Thoracic aorta (tissue), 2 donors: ENCODE results near the gene CRIP2. TPM values are rescaled to one million over a fixed set of nuclear protein-coding genes. Genes with fewer than 3 reads are reported as not detected.

Experiments used
- ATAC-seq: fragments of 150-250 bp; one replicate; pipeline ENCODE4 v1.8.0; 2017; ENCODE audit warnings: low read depth; ENCODE audit not compliant: insufficient number of reproducible peaks, low FRiP score
- DNase-seq: peaks from one replicate; pipeline ENCODE4 v3.0.0-alpha.2; 2020; ENCODE audit warnings: low spot score
- H3K27ac ChIP-seq, 2 donors: fragments of 200-600 bp; sonication (generic); 1 replicate in 1 of 2; 2 replicates in 1 of 2; pipeline ENCODE4 v1.5.1; 2016; ENCODE audit warnings: mild to moderate bottlenecking in 2 of 2, moderate library complexity in 2 of 2
- H3K27me3 ChIP-seq: fragments of 200-600 bp; sonication (generic); replicated peaks from 2 replicates; pipeline ENCODE4 v1.6.0; 2016; ENCODE audit warnings: mild to moderate bottlenecking; ENCODE audit not compliant: insufficient read depth
- H3K36me3 ChIP-seq: fragments of 200-600 bp; sonication (generic); one replicate; pipeline ENCODE4 v1.5.1; 2016
- H3K4me1 ChIP-seq, 2 donors: fragments of 200-600 bp; sonication (generic); 1 replicate in 1 of 2; 2 replicates in 1 of 2; pipeline versions ENCODE4 v1.5.1 to v1.6.0; 2016; ENCODE audit warnings: low read depth in 2 of 2, mild to moderate bottlenecking in 1 of 2; ENCODE audit not compliant: control insufficient read depth in 1 of 2
- H3K4me3 ChIP-seq: fragments of 200-600 bp; sonication (generic); 2 replicates; pipeline ENCODE4 v1.5.1; 2016; ENCODE audit warnings: mild to moderate bottlenecking
- H3K9me3 ChIP-seq: fragments of 200-600 bp; sonication (generic); 2 replicates; pipeline ENCODE4 v1.5.1; 2016
- total RNA-seq, 2 donors: library from RNA; depleted of rRNA; stranded (reverse); fragments of >200 nt; gene quantifications; one replicate each; pipeline versions ENCODE4 v1.1.0 to v1.2.3, GENCODE V29; 2016
- TF ChIP-seq, protein P1 (sequence below): fragments of 200-600 bp; sonication (generic); IDR thresholded peaks from one replicate; pipeline ENCODE4 v1.5.1; 2019; ENCODE audit warnings: antibody characterized with exemption

The CRIP2 gene
- total RNA-seq, 2 donors from 2014 or later, result 307 to 748 TPM

DNA sequence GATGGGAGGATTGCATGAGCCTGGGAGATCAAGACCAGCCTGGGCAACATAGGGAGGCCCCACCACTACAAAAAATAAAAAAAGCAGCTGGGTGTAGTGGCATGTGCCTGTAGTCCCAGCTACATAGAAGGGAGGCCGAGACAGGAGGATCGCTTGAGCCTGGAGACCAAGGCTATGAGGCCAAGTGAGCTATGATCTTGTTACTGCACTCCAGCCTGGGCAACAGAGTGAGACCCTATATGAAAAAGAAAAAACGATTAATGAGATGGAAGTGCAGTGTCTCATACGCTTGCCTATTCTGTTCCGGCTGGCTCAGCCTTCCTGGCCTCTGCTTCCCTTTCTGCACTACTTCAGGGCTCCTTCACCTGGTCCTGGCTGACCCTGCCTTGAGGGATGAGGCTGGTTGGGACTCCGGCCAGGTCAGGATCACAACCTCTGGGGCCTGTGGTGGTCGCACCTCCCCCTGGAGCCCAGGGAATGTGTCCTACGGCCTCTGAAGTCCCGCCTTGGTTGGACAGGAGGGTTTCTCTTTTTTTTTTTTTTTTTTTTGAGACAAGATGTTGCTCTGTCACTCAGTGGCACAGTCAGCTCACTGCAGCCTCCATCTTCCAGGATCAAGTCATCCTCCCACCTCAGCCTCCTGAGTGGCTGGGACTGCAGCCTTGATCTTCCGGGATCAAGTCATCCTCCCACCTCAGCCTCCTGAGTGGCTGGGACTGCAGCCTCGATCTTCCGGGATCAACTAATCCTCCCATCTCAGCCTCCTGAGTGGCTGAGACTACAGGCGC lies 27.1 kb downstream of the CRIP2 start:
- no peaks in the 10 kb centered on the region for H3K27me3 ChIP-seq
- DNase-seq (no peak), ATAC-seq (no peak)

DNA sequence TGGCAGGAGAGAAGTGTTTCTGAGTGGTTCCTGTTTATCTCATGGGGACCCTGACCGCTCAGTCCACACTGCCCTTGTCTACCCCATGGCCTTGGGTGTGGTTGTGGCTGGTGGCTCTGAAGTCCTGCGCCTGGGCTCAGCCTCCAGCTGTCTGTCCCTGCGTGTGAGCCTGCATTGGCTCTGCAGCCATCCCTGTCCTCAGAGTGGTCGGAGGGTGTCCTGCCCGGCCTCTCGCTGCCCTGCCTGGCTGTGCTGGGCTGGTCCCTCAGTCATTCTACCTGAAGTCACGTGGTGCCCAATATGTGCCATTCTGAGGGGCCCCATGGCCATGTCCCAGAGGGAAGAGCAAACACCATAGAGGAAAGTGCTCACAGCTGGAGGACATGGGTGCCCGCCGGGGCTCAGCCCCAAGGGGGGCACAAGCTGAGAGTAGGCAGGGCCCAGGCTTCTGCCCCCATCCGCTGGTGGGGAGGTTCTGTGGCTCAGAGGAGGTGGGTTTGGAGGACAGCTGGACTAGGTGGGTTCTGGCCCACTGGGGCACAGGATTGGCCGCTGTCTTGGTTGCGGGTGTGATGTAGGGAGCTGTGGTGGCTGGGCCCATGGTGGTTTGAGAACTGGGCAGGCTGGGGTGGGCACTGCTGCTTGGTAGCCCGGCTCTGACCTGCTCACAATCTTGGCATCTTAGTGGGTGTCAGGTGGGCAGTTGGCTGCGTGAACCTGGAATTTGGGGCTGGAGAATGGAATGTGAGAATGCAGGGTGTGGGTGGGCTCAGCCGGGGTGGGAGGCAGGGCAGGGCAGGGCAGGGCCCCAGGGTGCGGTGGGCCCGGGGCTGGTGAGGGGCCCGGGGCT lies 28.1 kb downstream of the CRIP2 start:
- TF ChIP-seq, protein P1, sequence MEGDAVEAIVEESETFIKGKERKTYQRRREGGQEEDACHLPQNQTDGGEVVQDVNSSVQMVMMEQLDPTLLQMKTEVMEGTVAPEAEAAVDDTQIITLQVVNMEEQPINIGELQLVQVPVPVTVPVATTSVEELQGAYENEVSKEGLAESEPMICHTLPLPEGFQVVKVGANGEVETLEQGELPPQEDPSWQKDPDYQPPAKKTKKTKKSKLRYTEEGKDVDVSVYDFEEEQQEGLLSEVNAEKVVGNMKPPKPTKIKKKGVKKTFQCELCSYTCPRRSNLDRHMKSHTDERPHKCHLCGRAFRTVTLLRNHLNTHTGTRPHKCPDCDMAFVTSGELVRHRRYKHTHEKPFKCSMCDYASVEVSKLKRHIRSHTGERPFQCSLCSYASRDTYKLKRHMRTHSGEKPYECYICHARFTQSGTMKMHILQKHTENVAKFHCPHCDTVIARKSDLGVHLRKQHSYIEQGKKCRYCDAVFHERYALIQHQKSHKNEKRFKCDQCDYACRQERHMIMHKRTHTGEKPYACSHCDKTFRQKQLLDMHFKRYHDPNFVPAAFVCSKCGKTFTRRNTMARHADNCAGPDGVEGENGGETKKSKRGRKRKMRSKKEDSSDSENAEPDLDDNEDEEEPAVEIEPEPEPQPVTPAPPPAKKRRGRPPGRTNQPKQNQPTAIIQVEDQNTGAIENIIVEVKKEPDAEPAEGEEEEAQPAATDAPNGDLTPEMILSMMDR, result no peak
- ATAC-seq, result no peak
- Histone ChIP-seq H3K36me3 (no peaks in the 10 kb centered on the region), H3K27me3 (no peaks in the 10 kb centered on the region), H3K27ac (no peak overlapping the region), H3K4me3 (no peak overlapping the region), H3K9me3 (no peaks in the 10 kb centered on the region), H3K4me1 (no peaks in the 10 kb centered on the region)
- no peak for DNase-seq

More for the DNA sequence above, 27.1 kb downstream of the CRIP2 start:
- Histone ChIP-seq H3K9me3 (no peaks in the 10 kb centered on the region), H3K36me3 (no peaks in the 10 kb centered on the region), H3K4me3 (no peak overlapping the region), H3K27ac (no peak overlapping the region), H3K4me1 (no peaks in the 10 kb centered on the region)
- TF ChIP-seq, protein P1, result no peak

DNA sequence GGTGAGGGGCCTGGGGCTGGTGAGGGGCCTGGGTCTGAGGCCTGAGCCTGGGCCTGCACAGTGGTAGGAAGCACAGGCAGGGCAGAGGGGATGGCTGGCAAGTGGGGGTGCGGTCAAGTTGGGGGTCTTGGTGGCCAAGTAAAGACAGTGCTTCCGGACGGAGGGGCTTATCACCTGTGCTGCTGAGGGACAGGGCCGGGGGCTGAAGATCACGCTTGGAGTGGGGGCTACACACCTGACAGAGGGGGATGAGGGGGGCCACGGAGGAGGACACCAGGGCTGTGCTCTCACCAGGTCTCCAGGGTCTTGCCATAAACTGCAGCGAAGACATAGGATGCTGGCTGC lies 28.6 kb downstream of the CRIP2 start:
- no peaks in the 10 kb centered on the region for H3K36me3 ChIP-seq
- DNase-seq (no peak), ATAC-seq (no peak)
- no peaks in the 10 kb centered on the region for H3K9me3 ChIP-seq
- no peaks in the 10 kb centered on the region for H3K27me3 ChIP-seq
- H3K4me3 ChIP-seq, result no peak overlapping the region
- H3K27ac ChIP-seq, result no peak overlapping the region
- H3K4me1 ChIP-seq, result no peaks in the 10 kb centered on the region
- TF ChIP-seq, protein P1, result no peak

DNA sequence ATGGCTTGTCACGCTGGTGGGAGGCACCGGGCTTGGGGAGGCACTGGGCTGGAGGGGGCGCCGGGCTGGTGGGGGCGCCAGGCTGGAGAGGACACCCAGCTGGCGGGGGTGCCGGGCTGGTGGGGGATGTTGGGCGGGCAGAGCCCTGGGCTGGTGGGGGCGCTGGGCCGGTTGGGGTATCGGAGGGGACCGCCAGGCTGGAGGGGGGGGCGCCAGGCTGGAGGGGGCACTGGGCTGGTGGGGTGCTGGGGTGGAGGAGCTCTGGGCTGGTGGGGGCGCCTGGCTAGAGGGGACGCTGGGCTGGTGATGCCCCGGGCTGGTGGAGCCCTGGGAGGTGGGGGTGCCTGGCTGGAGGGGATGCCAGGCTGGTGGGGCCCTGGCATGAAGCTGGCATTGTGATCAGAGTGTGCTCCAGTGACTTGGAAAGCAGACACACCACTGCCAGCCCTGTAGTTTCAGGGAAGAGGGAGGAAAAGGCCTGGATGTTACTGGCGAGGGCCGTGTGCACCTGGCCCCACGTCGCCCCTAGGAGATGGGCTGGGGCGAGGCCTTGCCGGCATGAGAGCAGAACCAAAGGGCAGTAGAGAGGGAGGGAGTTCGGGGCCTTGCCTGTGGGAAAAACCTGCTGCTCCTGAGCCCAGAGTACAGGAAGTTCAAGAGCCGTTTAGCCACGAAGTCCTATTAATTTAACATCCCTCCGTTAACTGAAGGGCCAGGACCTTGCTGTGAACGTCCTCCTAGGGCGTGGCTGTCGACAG lies 29.5 kb downstream of the CRIP2 start:
- TF ChIP-seq, protein P1, result no peak
- no peak overlapping the region for H3K27ac ChIP-seq
- H3K4me3 ChIP-seq, result no peak overlapping the region
- H3K27me3 ChIP-seq, result no peaks in the 10 kb centered on the region
- DNase-seq (no peak), ATAC-seq (no peak)
- no peaks in the 10 kb centered on the region for H3K4me1 ChIP-seq
- no peaks in the 10 kb centered on the region for H3K9me3 ChIP-seq
- no peaks in the 10 kb centered on the region for H3K36me3 ChIP-seq

DNA sequence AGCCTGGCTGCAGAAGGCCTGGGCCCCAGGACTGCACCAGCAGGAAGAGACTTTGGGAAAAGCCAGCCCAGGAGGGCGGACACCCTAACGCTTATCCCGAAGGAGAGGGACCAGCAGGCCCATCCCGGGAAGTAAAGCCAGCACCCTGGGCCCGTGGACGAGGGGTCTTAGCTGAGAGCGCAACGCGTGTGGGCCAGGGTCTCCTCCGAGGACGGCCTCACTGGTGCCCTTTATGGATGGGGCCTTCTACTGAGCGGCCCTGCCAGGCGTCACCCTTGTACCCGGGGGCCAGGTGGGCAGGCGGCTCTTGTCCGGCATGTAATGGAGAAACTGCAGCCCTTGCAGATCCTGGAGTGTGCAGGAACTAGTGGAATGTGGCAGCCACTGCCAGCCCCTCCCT lies 30.5 kb downstream of the CRIP2 start:
- no peak for DNase-seq

More for the DNA sequence above, 30.5 kb downstream of the CRIP2 start:
- TF ChIP-seq, protein P1, result no peak
- H3K27me3 ChIP-seq, result no peaks in the 10 kb centered on the region
- no peak overlapping the region for H3K4me3 ChIP-seq
- H3K9me3 ChIP-seq, result no peaks in the 10 kb centered on the region
- H3K27ac ChIP-seq, result no peak overlapping the region
- no peak for ATAC-seq
- no peaks in the 10 kb centered on the region for H3K36me3 ChIP-seq
- no peaks in the 10 kb centered on the region for H3K4me1 ChIP-seq
